ENCODE measurements around the gene RBM45.
"Not testable (repeated sequence)": the region's sequence is repeated elsewhere in the genome, so short reads cannot be mapped to it uniquely, and the experiment has no call there.

The RBM45 gene

GRCh38 chr2:178125862-178126261 lies 13.6 kb downstream of the RBM45 start:
- Histone ChIP-seq H3K9me3 (ENCODE audit: control insufficient read depth, low read length) (no peaks in the 10 kb centered on the region), H3K36me3 (ENCODE audit: control insufficient read depth, insufficient read depth, low read length) (no peaks in the 10 kb centered on the region), H3K27me3 (ENCODE audit: control insufficient read depth, insufficient read depth, low read length, poor library complexity, severe bottlenecking) (no peaks in the 10 kb centered on the region), H3K4me1 (ENCODE audit: control insufficient read depth, insufficient read depth, low read length) (no peaks in the 10 kb centered on the region), H3K27ac (ENCODE audit: insufficient read depth, low read depth, low read length, poor library complexity, severe bottlenecking) (no peak overlapping the region), H3K4me3 (ENCODE audit: insufficient read depth, low read depth, low read length) (no peak overlapping the region)
- 80 to 83% methylated on average over 5 of the region's 5 CpGs for WGBS, 2 experiments

- Histone ChIP-seq H3K36me3 (ENCODE audit: control insufficient read depth, insufficient read depth, low read length) (no peaks in the 10 kb centered on the region), H3K4me1 (ENCODE audit: control insufficient read depth, insufficient read depth, low read length) (no peaks in the 10 kb centered on the region), H3K9me3 (ENCODE audit: control insufficient read depth, low read length) (no peaks in the 10 kb centered on the region), H3K27ac (ENCODE audit: insufficient read depth, low read depth, low read length, poor library complexity, severe bottlenecking) (no peak overlapping the region), H3K27me3 (ENCODE audit: control insufficient read depth, insufficient read depth, low read length, poor library complexity, severe bottlenecking) (no peaks in the 10 kb centered on the region), H3K4me3 (ENCODE audit: insufficient read depth, low read depth, low read length) (no peak overlapping the region)
- WGBS, 2 experiments: 100% methylated on average over 4 of the region's 5 CpGs
Measured at GRCh38 chr2:178128836-178129630, 16.8 kb downstream of the RBM45 start.

- H3K9me3 ChIP-seq (ENCODE audit: control insufficient read depth, low read length): no peaks in the 10 kb centered on the region
- H3K27me3 ChIP-seq (ENCODE audit: control insufficient read depth, insufficient read depth, low read length, poor library complexity, severe bottlenecking): no peaks in the 10 kb centered on the region
- no peaks in the 10 kb centered on the region for H3K36me3 ChIP-seq (ENCODE audit: control insufficient read depth, insufficient read depth, low read length)
- 91 to 96% methylated on average over 4 to 5 of the region's 5 CpGs for WGBS, 2 experiments
- no peak overlapping the region for H3K4me3 ChIP-seq (ENCODE audit: insufficient read depth, low read depth, low read length)
- H3K27ac ChIP-seq (ENCODE audit: insufficient read depth, low read depth, low read length, poor library complexity, severe bottlenecking): no peak overlapping the region
- H3K4me1 ChIP-seq (ENCODE audit: control insufficient read depth, insufficient read depth, low read length): no peaks in the 10 kb centered on the region
Measured at GRCh38 chr2:178136321-178137025, 24.2 kb downstream of the RBM45 start.

GRCh38 chr2:178142274-178143065 lies 30.2 kb downstream of the RBM45 start:
- Histone ChIP-seq H3K4me3 (ENCODE audit: insufficient read depth, low read depth, low read length) (no peak overlapping the region), H3K4me1 (ENCODE audit: control insufficient read depth, insufficient read depth, low read length) (no peaks in the 10 kb centered on the region), H3K27ac (ENCODE audit: insufficient read depth, low read depth, low read length, poor library complexity, severe bottlenecking) (no peak overlapping the region), H3K36me3 (ENCODE audit: control insufficient read depth, insufficient read depth, low read length) (no peaks in the 10 kb centered on the region), H3K9me3 (ENCODE audit: control insufficient read depth, low read length) (no peaks in the 10 kb centered on the region), H3K27me3 (ENCODE audit: control insufficient read depth, insufficient read depth, low read length, poor library complexity, severe bottlenecking) (no peaks in the 10 kb centered on the region)
- WGBS, 2 experiments: 92% methylated on average over 5 of the region's 5 CpGs

- Histone ChIP-seq H3K27me3 (ENCODE audit: control insufficient read depth, insufficient read depth, low read length, poor library complexity, severe bottlenecking) (no peaks in the 10 kb centered on the region), H3K4me3 (ENCODE audit: insufficient read depth, low read depth, low read length) (no peak overlapping the region), H3K4me1 (ENCODE audit: control insufficient read depth, insufficient read depth, low read length) (no peaks in the 10 kb centered on the region), H3K9me3 (ENCODE audit: control insufficient read depth, low read length) (no peaks in the 10 kb centered on the region), H3K36me3 (ENCODE audit: control insufficient read depth, insufficient read depth, low read length) (no peaks in the 10 kb centered on the region), H3K27ac (ENCODE audit: insufficient read depth, low read depth, low read length, poor library complexity, severe bottlenecking) (no peak overlapping the region)
Measured at GRCh38 chr2:178143481-178143880, 31.2 kb downstream of the RBM45 start.

GRCh38 chr2:178152033-178152432 lies 39.8 kb downstream of the RBM45 start:
- no peak overlapping the region for H3K27ac ChIP-seq (ENCODE audit: insufficient read depth, low read depth, low read length, poor library complexity, severe bottlenecking)
- no peaks in the 10 kb centered on the region for H3K4me1 ChIP-seq (ENCODE audit: control insufficient read depth, insufficient read depth, low read length)
- 91 to 93% methylated on average over 3 of the region's 3 CpGs for WGBS, 2 experiments
- H3K9me3 ChIP-seq (ENCODE audit: control insufficient read depth, low read length): no peaks in the 10 kb centered on the region
- H3K36me3 ChIP-seq (ENCODE audit: control insufficient read depth, insufficient read depth, low read length): no peaks in the 10 kb centered on the region
- H3K4me3 ChIP-seq (ENCODE audit: insufficient read depth, low read depth, low read length): no peak overlapping the region
- no peaks in the 10 kb centered on the region for H3K27me3 ChIP-seq (ENCODE audit: control insufficient read depth, insufficient read depth, low read length, poor library complexity, severe bottlenecking)

- Histone ChIP-seq H3K36me3 (ENCODE audit: control insufficient read depth, insufficient read depth, low read length) (no peaks in the 10 kb centered on the region), H3K27ac (ENCODE audit: insufficient read depth, low read depth, low read length, poor library complexity, severe bottlenecking) (no peak overlapping the region), H3K27me3 (ENCODE audit: control insufficient read depth, insufficient read depth, low read length, poor library complexity, severe bottlenecking) (no peaks in the 10 kb centered on the region), H3K4me1 (ENCODE audit: control insufficient read depth, insufficient read depth, low read length) (no peaks in the 10 kb centered on the region), H3K4me3 (ENCODE audit: insufficient read depth, low read depth, low read length) (no peak overlapping the region), H3K9me3 (ENCODE audit: control insufficient read depth, low read length) (no peaks in the 10 kb centered on the region)
- WGBS, 2 experiments: 90 to 97% methylated on average over 4 of the region's 4 CpGs
Measured at GRCh38 chr2:178152542-178152941, 40.3 kb downstream of the RBM45 start.

GRCh38 chr2:178152977-178153376 lies 40.7 kb downstream of the RBM45 start:
- Histone ChIP-seq H3K4me3 (ENCODE audit: insufficient read depth, low read depth, low read length) (no peak overlapping the region), H3K27me3 (ENCODE audit: control insufficient read depth, insufficient read depth, low read length, poor library complexity, severe bottlenecking) (no peaks in the 10 kb centered on the region), H3K4me1 (ENCODE audit: control insufficient read depth, insufficient read depth, low read length) (no peaks in the 10 kb centered on the region), H3K27ac (ENCODE audit: insufficient read depth, low read depth, low read length, poor library complexity, severe bottlenecking) (no peak overlapping the region), H3K36me3 (ENCODE audit: control insufficient read depth, insufficient read depth, low read length) (no peaks in the 10 kb centered on the region), H3K9me3 (ENCODE audit: control insufficient read depth, low read length) (no peaks in the 10 kb centered on the region)
- WGBS, 2 experiments: no CpG with 5 or more reads among the region's 1 CpG

- not testable (repeated sequence) for H3K27me3 ChIP-seq (ENCODE audit: control insufficient read depth, insufficient read depth, low read length, poor library complexity, severe bottlenecking)
- 82 to 96% methylated on average over 1 of the region's 1 CpG for WGBS, 2 experiments
Measured at GRCh38 chr2:178153878-178154277, 41.6 kb downstream of the RBM45 start.

GRCh38 chr2:178155524-178155923 lies 43.3 kb downstream of the RBM45 start:
- Histone ChIP-seq H3K27ac (ENCODE audit: insufficient read depth, low read depth, low read length, poor library complexity, severe bottlenecking) (no peak overlapping the region), H3K4me1 (ENCODE audit: control insufficient read depth, insufficient read depth, low read length) (no peaks in the 10 kb centered on the region), H3K4me3 (ENCODE audit: insufficient read depth, low read depth, low read length) (no peak overlapping the region), H3K27me3 (ENCODE audit: control insufficient read depth, insufficient read depth, low read length, poor library complexity, severe bottlenecking) (no peaks in the 10 kb centered on the region), H3K36me3 (ENCODE audit: control insufficient read depth, insufficient read depth, low read length) (no peaks in the 10 kb centered on the region), H3K9me3 (ENCODE audit: control insufficient read depth, low read length) (no peaks in the 10 kb centered on the region)
- 56 to 100% methylated on average over 1 of the region's 1 CpG for WGBS, 2 experiments

More at GRCh38 chr2:178153878-178154277, 41.6 kb downstream of the RBM45 start:
- H3K4me1 ChIP-seq (ENCODE audit: control insufficient read depth, insufficient read depth, low read length); H3K36me3 ChIP-seq (ENCODE audit: control insufficient read depth, insufficient read depth, low read length); H3K27ac ChIP-seq (ENCODE audit: insufficient read depth, low read depth, low read length, poor library complexity, severe bottlenecking); H3K4me3 ChIP-seq (ENCODE audit: insufficient read depth, low read depth, low read length); H3K9me3 ChIP-seq (ENCODE audit: control insufficient read depth, low read length): not testable (repeated sequence)
